DND-41 (cell line): ENCODE measurements around the gene SPRN.

Experiments used
- ATAC-seq: fragments of 200-7000 bp; cut with Tn5 transposase; 3 replicates; pipeline ENCODE4 v1.9.1; 2021; ENCODE audit warnings: low read depth; ENCODE audit not compliant: insufficient read depth
- DNase-seq: peaks from one replicate; pipeline ENCODE4 v3.0.0-alpha.2; 2020
- H2AFZ ChIP-seq: 2 replicates; pipeline ENCODE4 v1.6.0; 2012; ENCODE audit warnings: low read depth, low read length
- H3K27ac ChIP-seq: 2 replicates; pipeline ENCODE4 v1.5.1; 2012; ENCODE audit warnings: low read length, inconsistent platforms
- H3K27me3 ChIP-seq: fragments of 200-600 bp; sonication (generic); 2 replicates; pipeline ENCODE4 v1.6.0; 2012; ENCODE audit warnings: low read length, mild to moderate bottlenecking, inconsistent platforms; ENCODE audit not compliant: insufficient read depth, poor library complexity
- H3K36me3 ChIP-seq: 2 replicates; pipeline ENCODE4 v1.5.1; 2012; ENCODE audit warnings: low read length, inconsistent platforms; ENCODE audit not compliant: insufficient read depth
- H3K4me1 ChIP-seq: 2 replicates; pipeline ENCODE4 v1.5.1; 2012; ENCODE audit warnings: mild to moderate bottlenecking, low read length; ENCODE audit not compliant: insufficient read depth
- H3K4me2 ChIP-seq: 2 replicates; pipeline ENCODE4 v1.6.0; 2012; ENCODE audit warnings: mild to moderate bottlenecking, moderate library complexity, low read length, inconsistent platforms; ENCODE audit not compliant: insufficient read depth
- H3K4me3 ChIP-seq, 2 experiments: fragments of 200-600 bp in 1 of 2; shearing (Covaris generic) in 1 of 2; 2 replicates each; pipeline ENCODE4 v1.5.1; 2012 to 2016; ENCODE audit warnings: inconsistent platforms in 2 of 2, low read length in 2 of 2, mild to moderate bottlenecking in 2 of 2, low read depth in 1 of 2, moderate library complexity in 1 of 2
- H3K79me2 ChIP-seq: 2 replicates; pipeline ENCODE4 v1.6.0; 2012; ENCODE audit warnings: low read length, inconsistent platforms; ENCODE audit not compliant: insufficient read depth
- H3K9ac ChIP-seq: 2 replicates; pipeline ENCODE4 v1.6.0; 2012; ENCODE audit warnings: low read depth, mild to moderate bottlenecking, inconsistent platforms, low read length, moderate library complexity
- H3K9me3 ChIP-seq: 2 replicates; pipeline ENCODE4 v1.5.1; 2012; ENCODE audit warnings: low read length, moderate library complexity, mild to moderate bottlenecking, inconsistent platforms; ENCODE audit not compliant: insufficient read depth, severe bottlenecking
- H4K20me1 ChIP-seq: 2 replicates; pipeline ENCODE4 v1.6.0; 2012; ENCODE audit warnings: low read length; ENCODE audit not compliant: insufficient read depth
- CTCF ChIP-seq: IDR thresholded peaks from 2 replicates; pipeline ENCODE4 v1.5.1; 2012; ENCODE audit warnings: borderline replicate concordance, low read length, moderate library complexity, mild to moderate bottlenecking; ENCODE audit not compliant: poor library complexity, severe bottlenecking; ENCODE audit errors: extremely low read depth
- EZH2 ChIP-seq: IDR thresholded peaks from 3 replicates; pipeline ENCODE4 v1.6.1; 2012; ENCODE audit warnings: borderline replicate concordance, low read depth, mild to moderate bottlenecking, moderate library complexity, low read length, inconsistent platforms; ENCODE audit not compliant: severe bottlenecking

Gene SPRN

DNA sequence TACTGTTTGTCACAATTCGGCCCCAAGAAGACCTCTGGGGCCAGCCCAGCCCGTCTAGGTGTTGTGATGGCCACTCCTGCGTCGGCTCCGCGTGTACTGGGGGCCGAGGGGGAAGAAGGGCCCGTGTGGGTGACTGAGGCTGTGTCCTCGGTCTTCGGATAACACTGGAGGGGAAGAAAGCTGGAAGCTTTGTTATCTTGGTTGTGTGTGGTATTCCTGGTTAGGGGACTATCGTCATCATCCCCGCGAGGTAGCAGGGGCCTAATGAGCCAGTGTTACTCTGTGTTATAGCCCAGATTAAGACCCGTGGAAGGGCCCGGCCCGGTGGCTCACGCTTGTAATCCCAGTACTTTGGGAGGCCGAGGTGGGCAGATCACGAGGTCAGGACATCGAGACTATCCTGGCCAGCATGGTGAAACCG is 29.6 kb downstream of the SPRN start:
- peaks cover 25% of the 10 kb centered on the region for H4K20me1 ChIP-seq
- ATAC-seq (no peak), DNase-seq (no peak)
- no peaks in the 10 kb centered on the region for H3K27me3 ChIP-seq
- H3K4me2 ChIP-seq: peak overlapping the region; percentile 94
- TF ChIP-seq CTCF (no peak), EZH2 (no peak)
- peak overlapping the region; percentile 96; the same call in 1 of the 2 replicates for H2AFZ ChIP-seq
- peaks cover 23% of the 10 kb centered on the region for H3K4me1 ChIP-seq
- H3K27ac ChIP-seq: peak overlapping the region; percentile 95
- peak overlapping the region; percentile 99 for H3K9ac ChIP-seq
- no peaks in the 10 kb centered on the region for H3K9me3 ChIP-seq
- peaks cover 56% of the 10 kb centered on the region for H3K79me2 ChIP-seq
- H3K36me3 ChIP-seq: peaks cover 43% of the 10 kb centered on the region
- H3K4me3 ChIP-seq: peak overlapping the region; percentile 98

DNA sequence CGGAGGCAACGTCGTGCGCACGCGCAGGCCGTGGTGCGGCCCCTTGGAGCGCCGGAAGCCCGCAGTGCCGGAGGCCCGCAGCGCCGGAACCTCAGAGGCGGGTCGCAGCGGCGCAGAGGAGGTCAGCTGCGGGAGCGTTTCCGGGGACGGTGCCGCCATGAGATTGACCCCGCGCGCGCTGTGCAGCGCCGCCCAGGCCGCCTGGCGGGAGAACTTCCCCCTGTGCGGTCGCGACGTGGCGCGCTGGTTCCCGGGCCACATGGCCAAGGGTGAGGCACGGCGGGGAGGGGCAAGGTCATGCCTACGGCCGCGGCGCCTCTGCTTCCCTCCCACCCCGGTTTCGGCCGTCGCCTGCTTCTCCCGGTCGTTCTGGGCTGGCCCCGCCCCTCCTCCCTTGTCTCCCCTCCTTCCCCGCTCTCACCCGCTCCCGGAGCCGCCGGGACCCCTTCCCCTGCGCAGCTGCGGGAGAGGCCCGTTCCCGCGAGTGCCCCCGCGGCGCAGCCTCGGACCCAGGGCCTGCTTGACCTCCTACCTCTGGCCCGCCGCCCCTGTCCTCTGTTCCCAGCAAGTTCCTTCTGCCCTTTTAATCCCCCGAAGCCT is 30.3 kb downstream of the SPRN start, which contains the start of gene MTG1:
Gene MTG1, plus strand, starts transcription at position 94 of the 600 bp plus-strand sequence. Its CDS starts 64 bp downstream, at position 158.
- peaks cover 23% of the 10 kb centered on the region for H3K4me1 ChIP-seq
- H3K9me3 ChIP-seq: no peaks in the 10 kb centered on the region
- peak within 1 kb of the TSS; percentile 95 for H3K27ac ChIP-seq
- DNase-seq (peak; percentile 95), ATAC-seq (peak; percentile 93)
- H3K79me2 ChIP-seq: peaks cover 52% of the 10 kb centered on the region
- TF ChIP-seq EZH2: no peak
- peak; percentile 3 for TF ChIP-seq CTCF
- peaks cover 23% of the 10 kb centered on the region for H4K20me1 ChIP-seq
- H3K9ac ChIP-seq: peak within 1 kb of the TSS; percentile 99
- no peaks in the 10 kb centered on the region for H3K27me3 ChIP-seq
- peak within 1 kb of the TSS; percentile 96 for H2AFZ ChIP-seq
- peak within 1 kb of the TSS; percentile 98 for H3K4me3 ChIP-seq
- peak within 1 kb of the TSS; percentile 94 for H3K4me2 ChIP-seq
- H3K36me3 ChIP-seq: peaks cover 37% of the 10 kb centered on the region

DNA sequence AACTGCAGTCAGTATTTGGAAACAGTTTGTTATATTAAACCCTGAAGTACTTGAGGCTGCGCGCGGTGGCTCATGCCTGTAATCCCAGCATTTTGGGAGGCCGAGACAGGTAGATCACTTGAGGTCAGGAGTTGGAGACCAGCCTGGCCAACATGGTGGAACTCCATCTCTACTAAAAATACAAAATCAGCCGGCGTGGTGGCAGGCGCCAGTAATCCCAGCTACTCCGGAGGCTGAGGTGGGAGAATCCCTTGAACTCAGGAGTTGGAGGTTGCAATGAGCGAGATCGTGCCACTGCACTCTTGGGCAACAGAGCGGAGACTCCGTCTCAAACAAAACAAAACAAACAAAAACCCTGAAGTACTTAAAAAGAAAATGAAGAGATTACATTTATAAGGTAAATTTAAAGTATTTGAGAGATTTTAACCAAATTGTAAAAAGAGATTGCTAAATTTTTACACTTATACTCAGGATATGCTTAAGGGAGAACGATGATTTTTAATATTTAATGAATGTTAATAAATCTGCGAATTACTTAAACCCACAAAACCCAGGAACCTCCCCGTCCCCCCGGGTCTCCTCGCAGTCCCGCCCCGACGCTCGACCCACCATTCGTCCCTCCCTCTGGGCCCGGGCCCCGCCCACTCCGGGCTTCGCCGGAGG is 30.9 kb downstream of the SPRN start:
- Histone ChIP-seq H3K4me2 (peak overlapping the region; percentile 94), H3K9ac (peak overlapping the region; percentile 99), H3K27ac (peak overlapping the region; percentile 58), H3K36me3 (peaks cover 31% of the 10 kb centered on the region), H3K79me2 (peaks cover 45% of the 10 kb centered on the region), H4K20me1 (peaks cover 18% of the 10 kb centered on the region), H3K9me3 (no peaks in the 10 kb centered on the region), H3K4me1 (peaks cover 23% of the 10 kb centered on the region), H3K4me3 (peak overlapping the region; percentile 98; a peak in 3 of 4 replicates), H2AFZ (peak overlapping the region; percentile 73), H3K27me3 (no peaks in the 10 kb centered on the region)
- ATAC-seq (no peak), DNase-seq (no peak)
- TF ChIP-seq EZH2: no peak
- no peak for TF ChIP-seq CTCF
